ENCODE data around the gene STK17A. TPM values are rescaled to one million over a fixed set of nuclear protein-coding genes. Genes with fewer than 3 reads are reported as not detected.
"Not testable (repeated sequence)": the region's sequence is repeated elsewhere in the genome, so short reads cannot be mapped to it uniquely, and the experiment has no call there.

The STK17A gene
- total RNA-seq, 1 donor from 2014 or later, result 23.8 TPM

GRCh38 chr7:43560742-43561330 lies 22.1 kb upstream of the STK17A start:
- DNase-seq, result no peak
- no peak for ATAC-seq (ENCODE audit: poor library complexity)
- intact Hi-C loops (cut with DNase I), result no loop called here

- ATAC-seq (ENCODE audit: poor library complexity), result no peak
- intact Hi-C loops (cut with DNase I), result no loop called here
- no peak for DNase-seq
Measured at GRCh38 chr7:43562383-43562782, 20.5 kb upstream of the STK17A start.

- intact Hi-C loops (cut with DNase I), result no loop called here
- no peak for DNase-seq
- no peak for ATAC-seq (ENCODE audit: poor library complexity)
Measured at GRCh38 chr7:43565786-43566185, 17.1 kb upstream of the STK17A start.

- DNase-seq, result no peak
- intact Hi-C loops (cut with DNase I), result no loop called here
- no peak for ATAC-seq (ENCODE audit: poor library complexity)
Measured at GRCh38 chr7:43568529-43568928, 14.4 kb upstream of the STK17A start.

- ATAC-seq (ENCODE audit: poor library complexity), result no peak
Measured at GRCh38 chr7:43569424-43569823, 13.5 kb upstream of the STK17A start.

GRCh38 chr7:43570688-43571365 lies 12.1 kb upstream of the STK17A start:
- intact Hi-C loops (cut with DNase I), result no loop called here
- ATAC-seq (ENCODE audit: poor library complexity) (no peak), DNase-seq (no peak)

More at GRCh38 chr7:43569424-43569823, 13.5 kb upstream of the STK17A start:
- DNase-seq, result no peak
- intact Hi-C loops (cut with DNase I), result no loop called here

GRCh38 chr7:43572516-43573049 lies 10.3 kb upstream of the STK17A start:
- DNase-seq, result no peak
- intact Hi-C loops (cut with DNase I), result no loop called here

GRCh38 chr7:43573832-43574231 lies 9.1 kb upstream of the STK17A start:
- intact Hi-C loops (cut with DNase I); DNase-seq; ATAC-seq (ENCODE audit: poor library complexity): not testable (repeated sequence)

More at GRCh38 chr7:43572516-43573049, 10.3 kb upstream of the STK17A start:
- ATAC-seq (ENCODE audit: poor library complexity), result peak; percentile 51

- no peak for ATAC-seq (ENCODE audit: poor library complexity)
- intact Hi-C loops (cut with DNase I), result no loop called here
Measured at GRCh38 chr7:43575506-43575905, 7.4 kb upstream of the STK17A start.

GRCh38 chr7:43576241-43576640 lies 6.7 kb upstream of the STK17A start:
- intact Hi-C loops (cut with DNase I), result no loop called here
- ATAC-seq (ENCODE audit: poor library complexity), result no peak

More at GRCh38 chr7:43575506-43575905, 7.4 kb upstream of the STK17A start:
- no peak for DNase-seq

GRCh38 chr7:43577485-43577951 lies 5.4 kb upstream of the STK17A start:
- DNase-seq (no peak), ATAC-seq (ENCODE audit: poor library complexity) (no peak)
- intact Hi-C loops (cut with DNase I), result no loop called here

More at GRCh38 chr7:43576241-43576640, 6.7 kb upstream of the STK17A start:
- no peak for DNase-seq

GRCh38 chr7:43583424-43584194 lies 701 bp downstream of the STK17A start:
- intact Hi-C loops (cut with DNase I), result loop anchor here (2.0 to 10.0 kb wide), 2 partner anchors 141 to 251 kb away; no protein-coding TSS in a partner anchor
- ATAC-seq (ENCODE audit: poor library complexity), result peak; percentile 81

GRCh38 chr7:43584195-43584586 lies 1.3 kb downstream of the STK17A start:
- DNase-seq, result peak; percentile 44
- peak; percentile 14 for ATAC-seq (ENCODE audit: poor library complexity)
- intact Hi-C loops (cut with DNase I), result loop anchor here (10.0 kb wide), 1 partner anchor 251 kb away; no protein-coding TSS in a partner anchor

More at GRCh38 chr7:43583424-43584194, 701 bp downstream of the STK17A start:
- peak; percentile 88 for DNase-seq

- DNase-seq; ATAC-seq (ENCODE audit: poor library complexity): not testable (repeated sequence)
- intact Hi-C loops (cut with DNase I), result loop anchor here (10.0 kb wide), 1 partner anchor 250 kb away; no protein-coding TSS in a partner anchor
Measured at GRCh38 chr7:43584733-43585132, 1.8 kb downstream of the STK17A start.

GRCh38 chr7:43585562-43585961 lies 2.7 kb downstream of the STK17A start:
- ATAC-seq (ENCODE audit: poor library complexity) (no peak), DNase-seq (no peak)
- intact Hi-C loops (cut with DNase I), result loop anchor here (10.0 kb wide), 1 partner anchor 249 kb away; no protein-coding TSS in a partner anchor

GRCh38 chr7:43586251-43586900 lies 3.5 kb downstream of the STK17A start:
- intact Hi-C loops (cut with DNase I), result loop anchor here (10.0 kb wide), 1 partner anchor 248 kb away; no protein-coding TSS in a partner anchor
- ATAC-seq (ENCODE audit: poor library complexity) (no peak), DNase-seq (no peak)

GRCh38 chr7:43588477-43589132 lies 5.7 kb downstream of the STK17A start:
- ATAC-seq (ENCODE audit: poor library complexity) (no peak), DNase-seq (no peak)
- intact Hi-C loops (cut with DNase I), result loop anchor here (10.0 kb wide), 1 partner anchor 246 kb away; no protein-coding TSS in a partner anchor

GRCh38 chr7:43589133-43589478 lies 6.2 kb downstream of the STK17A start:
- DNase-seq (no peak), ATAC-seq (ENCODE audit: poor library complexity) (no peak)
- intact Hi-C loops (cut with DNase I), result loop anchor here (10.0 kb wide), 1 partner anchor 246 kb away; no protein-coding TSS in a partner anchor

Data from Right ventricle myocardium superior (tissue), 1 donor.